Measurements from ENCODE around the gene DHX15.

DNA sequence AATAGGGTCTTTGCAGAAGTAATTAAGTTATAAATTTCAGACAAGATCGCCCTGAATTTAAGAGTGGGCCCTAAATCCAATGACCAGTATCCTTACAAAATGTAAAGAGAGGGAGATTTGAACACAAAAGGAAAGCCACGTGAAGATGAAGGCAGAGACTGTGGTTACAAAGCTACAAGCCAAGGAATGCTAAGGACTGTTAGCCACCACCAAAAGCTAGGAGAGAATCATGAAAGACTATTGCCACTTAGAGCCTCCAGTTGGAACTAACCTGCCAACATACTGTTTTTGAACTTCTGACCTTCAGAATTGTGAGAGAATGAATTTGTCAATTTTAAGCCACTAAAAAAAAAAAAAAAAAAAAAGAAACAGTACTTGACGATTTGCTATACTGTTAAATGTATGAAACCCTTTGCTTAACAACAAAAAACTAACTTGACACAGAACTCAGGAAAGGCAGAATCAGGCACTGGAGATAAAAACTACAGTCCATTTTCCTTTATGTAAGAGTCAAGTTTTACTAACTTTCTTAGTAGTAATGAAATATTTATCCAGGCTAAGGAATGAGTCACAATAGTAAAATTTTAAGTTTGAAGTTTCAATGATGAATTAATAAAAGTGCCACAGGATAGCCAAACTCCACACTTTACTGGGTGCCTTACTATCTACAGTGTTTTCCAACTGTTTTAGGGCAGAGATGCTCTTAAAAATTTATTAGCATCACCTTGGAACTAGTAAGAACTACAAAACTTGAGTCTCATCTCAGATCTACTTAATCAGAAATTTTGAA is 25.1 kb downstream of the DHX15 start:
- TF ChIP-seq CTCF (IDR thresholded peaks at IDR 0.05) (no peak), POLR2A (IDR thresholded peaks at IDR 0.05; ENCODE audit: low read depth) (no peak), POLR2AphosphoS5 (IDR thresholded peaks at IDR 0.05) (no peak)
